HL-60 (cell line): ENCODE measurements around the gene OSM.

Experiments used
- DNase-seq, 2 experiments: peaks; one replicate each; pipeline ENCODE4 v3.0.0-alpha.2; 2010 to 2020; ENCODE audit warnings: low read depth in 1 of 2, low spot score in 1 of 2
- H3K27ac ChIP-seq: fragments of 250-450 bp; sonication (Bioruptor Pico); replicated peaks from 2 replicates; pipeline ENCODE4 v1.5.1; 2020; ENCODE audit warnings: mild to moderate bottlenecking, moderate library complexity
- H3K27me3 ChIP-seq: fragments of 250-450 bp; sonication (Bioruptor Pico); 2 replicates; pipeline ENCODE4 v1.5.1; 2021; ENCODE audit warnings: mild to moderate bottlenecking, moderate library complexity; ENCODE audit not compliant: insufficient read depth, poor library complexity, severe bottlenecking
- H3K4me3 ChIP-seq: replicated peaks from 2 replicates; pipeline ENCODE4 v1.5.1; 2011; ENCODE audit warnings: mild to moderate bottlenecking, control low read depth, low read length; ENCODE audit not compliant: insufficient read depth
- GABPA ChIP-seq: IDR thresholded peaks from 2 replicates; pipeline ENCODE4 v1.6.1; 2012; ENCODE audit warnings: low read depth
- POLR2AphosphoS5 ChIP-seq: IDR thresholded peaks from 2 replicates; pipeline ENCODE4 v1.6.1; 2012; ENCODE audit warnings: low read depth
- REST ChIP-seq: IDR thresholded peaks from 2 replicates; pipeline ENCODE4 v1.6.1; 2012; ENCODE audit warnings: low read depth; ENCODE audit not compliant: insufficient replicate concordance
- SPI1 ChIP-seq: IDR thresholded peaks from 2 replicates; pipeline ENCODE4 v1.6.1; 2012; ENCODE audit warnings: low read depth, mild to moderate bottlenecking, borderline replicate concordance
- TF ChIP-seq, protein P1 (sequence below): IDR thresholded peaks from one replicate; pipeline ENCODE4 v1.5.1; 2011; ENCODE audit warnings: low read length, control low read depth, inconsistent platforms; ENCODE audit not compliant: insufficient read depth

The OSM gene

GRCh38 chr22:30244641-30245040 lies 22.0 kb downstream of the OSM start:
- H3K27ac ChIP-seq: no peak overlapping the region
- TF ChIP-seq REST (no peak), POLR2AphosphoS5 (no peak), SPI1 (no peak), GABPA (no peak)
- TF ChIP-seq, protein P1, sequence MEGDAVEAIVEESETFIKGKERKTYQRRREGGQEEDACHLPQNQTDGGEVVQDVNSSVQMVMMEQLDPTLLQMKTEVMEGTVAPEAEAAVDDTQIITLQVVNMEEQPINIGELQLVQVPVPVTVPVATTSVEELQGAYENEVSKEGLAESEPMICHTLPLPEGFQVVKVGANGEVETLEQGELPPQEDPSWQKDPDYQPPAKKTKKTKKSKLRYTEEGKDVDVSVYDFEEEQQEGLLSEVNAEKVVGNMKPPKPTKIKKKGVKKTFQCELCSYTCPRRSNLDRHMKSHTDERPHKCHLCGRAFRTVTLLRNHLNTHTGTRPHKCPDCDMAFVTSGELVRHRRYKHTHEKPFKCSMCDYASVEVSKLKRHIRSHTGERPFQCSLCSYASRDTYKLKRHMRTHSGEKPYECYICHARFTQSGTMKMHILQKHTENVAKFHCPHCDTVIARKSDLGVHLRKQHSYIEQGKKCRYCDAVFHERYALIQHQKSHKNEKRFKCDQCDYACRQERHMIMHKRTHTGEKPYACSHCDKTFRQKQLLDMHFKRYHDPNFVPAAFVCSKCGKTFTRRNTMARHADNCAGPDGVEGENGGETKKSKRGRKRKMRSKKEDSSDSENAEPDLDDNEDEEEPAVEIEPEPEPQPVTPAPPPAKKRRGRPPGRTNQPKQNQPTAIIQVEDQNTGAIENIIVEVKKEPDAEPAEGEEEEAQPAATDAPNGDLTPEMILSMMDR: no peak
- H3K27me3 ChIP-seq: peaks cover 29% of the 10 kb centered on the region
- no peak overlapping the region for H3K4me3 ChIP-seq
- no peak for DNase-seq

DNA sequence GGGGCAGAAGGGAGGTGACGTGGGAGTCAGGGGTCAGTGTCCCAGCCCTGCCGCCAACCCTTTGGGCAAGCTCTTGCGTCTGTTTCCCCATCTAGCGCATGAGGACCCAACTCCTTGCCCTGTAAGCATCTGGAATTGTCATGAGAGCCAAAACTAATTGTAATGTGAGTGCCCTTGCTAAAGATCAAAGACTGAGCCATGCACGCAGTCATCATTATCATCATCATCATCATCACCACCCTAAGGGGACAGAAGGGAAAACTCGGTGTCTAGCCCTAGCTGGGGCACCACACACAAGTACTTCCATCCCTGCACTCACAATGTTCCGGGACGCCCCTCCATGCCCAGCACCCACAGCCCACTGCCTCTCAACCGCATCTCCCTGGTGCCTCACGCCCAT lies 22.6 kb downstream of the OSM start:
- Histone ChIP-seq H3K27me3 (peaks cover 29% of the 10 kb centered on the region), H3K27ac (no peak overlapping the region), H3K4me3 (no peak overlapping the region)
- no peak for DNase-seq
- TF ChIP-seq POLR2AphosphoS5 (no peak), SPI1 (no peak), GABPA (no peak), REST (no peak)
- TF ChIP-seq, protein P1: no peak

DNA sequence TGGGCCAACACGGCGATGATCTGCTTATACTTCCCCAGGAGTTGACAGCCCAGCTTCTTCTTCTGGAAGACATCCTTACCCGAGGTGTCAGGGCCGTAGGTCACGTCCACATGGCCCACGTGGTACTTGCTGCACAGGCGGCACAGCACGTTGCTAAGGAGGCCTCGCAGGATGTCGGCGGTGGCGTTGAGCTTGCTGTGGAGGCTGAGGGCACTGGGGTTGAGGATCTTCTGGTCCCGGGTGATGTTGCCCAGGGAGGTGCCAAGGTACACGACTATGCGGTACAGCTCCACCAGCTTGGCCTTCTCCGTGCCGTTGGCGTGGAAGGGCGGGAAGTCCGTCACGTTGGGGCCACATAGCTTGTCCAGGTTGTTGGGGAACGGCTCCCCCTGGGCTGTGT lies 23.0 kb downstream of the OSM start:
- Histone ChIP-seq H3K27ac (no peak overlapping the region), H3K27me3 (peaks cover 29% of the 10 kb centered on the region), H3K4me3 (no peak overlapping the region)
- TF ChIP-seq GABPA (no peak), REST (no peak), SPI1 (no peak), POLR2AphosphoS5 (no peak)
- TF ChIP-seq, protein P1: no peak
- no peak for DNase-seq
